Stimulated activated CD4-positive, alpha-beta T cell treated with anti-CD3 and anti-CD28 coated beads, Interleukin-2, amount 100 ng/mL, for 4 hours (primary cell): ENCODE data around the gene GGT1.
"Not testable (repeated sequence)": the region's sequence is repeated elsewhere in the genome, so short reads cannot be mapped to it uniquely, and the experiment has no call there.

Source experiments
- DNase-seq: peaks from one replicate; pipeline ENCODE4 v3.0.0-alpha.2; 2020; ENCODE audit warnings: low read depth

The GGT1 gene

DNA sequence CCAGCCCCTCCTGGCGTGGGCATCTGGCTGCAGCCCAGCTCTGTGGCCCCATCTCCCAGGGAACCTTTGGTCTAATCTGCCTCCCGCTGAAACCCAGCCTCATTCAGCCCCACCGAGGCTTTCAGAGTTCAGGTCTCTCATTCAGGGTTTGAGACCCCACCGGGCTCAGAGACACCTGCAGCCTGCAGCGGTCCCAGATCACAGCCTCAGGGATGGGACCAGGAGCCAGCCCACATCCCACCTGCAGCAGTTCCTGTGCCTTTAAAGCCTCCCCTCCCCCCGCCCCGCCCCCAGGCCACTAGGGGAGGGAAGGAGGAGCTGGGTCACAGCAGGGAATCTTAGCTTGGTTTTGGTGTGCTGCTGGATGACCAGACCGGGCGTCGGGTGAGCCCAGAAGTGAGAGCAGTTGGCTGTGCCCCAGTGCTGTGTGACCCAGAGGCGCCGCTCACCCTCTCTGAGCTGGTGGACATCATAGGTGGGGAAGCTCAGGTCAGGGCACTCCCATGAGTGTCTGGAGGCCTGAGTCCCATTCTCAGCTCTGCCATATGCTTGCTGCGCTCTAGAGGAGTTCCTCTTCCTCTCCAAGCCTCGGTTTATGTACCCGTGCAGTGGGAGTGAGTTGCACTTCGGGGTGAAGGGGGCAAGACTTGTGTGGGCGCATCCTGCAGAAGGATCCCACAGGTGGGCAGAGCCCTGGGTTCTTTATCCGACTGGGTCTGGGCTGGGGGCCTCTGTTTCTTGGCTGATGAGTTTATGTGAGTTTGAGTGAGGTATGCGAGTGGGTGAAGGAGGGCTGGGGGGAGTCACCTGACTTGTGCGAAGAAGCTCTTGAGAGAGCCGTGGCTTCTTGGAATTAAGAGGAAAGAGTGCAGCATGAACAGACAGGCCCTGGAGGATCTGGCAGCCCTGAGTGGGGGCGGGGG is at the start of gene GGT1:
GGT1 (plus strand) TSS at position 347 of the 923 bp plus-strand sequence. CDS start 7,889 bp downstream, outside the sequence.
- DNase-seq: not testable (repeated sequence)

DNA sequence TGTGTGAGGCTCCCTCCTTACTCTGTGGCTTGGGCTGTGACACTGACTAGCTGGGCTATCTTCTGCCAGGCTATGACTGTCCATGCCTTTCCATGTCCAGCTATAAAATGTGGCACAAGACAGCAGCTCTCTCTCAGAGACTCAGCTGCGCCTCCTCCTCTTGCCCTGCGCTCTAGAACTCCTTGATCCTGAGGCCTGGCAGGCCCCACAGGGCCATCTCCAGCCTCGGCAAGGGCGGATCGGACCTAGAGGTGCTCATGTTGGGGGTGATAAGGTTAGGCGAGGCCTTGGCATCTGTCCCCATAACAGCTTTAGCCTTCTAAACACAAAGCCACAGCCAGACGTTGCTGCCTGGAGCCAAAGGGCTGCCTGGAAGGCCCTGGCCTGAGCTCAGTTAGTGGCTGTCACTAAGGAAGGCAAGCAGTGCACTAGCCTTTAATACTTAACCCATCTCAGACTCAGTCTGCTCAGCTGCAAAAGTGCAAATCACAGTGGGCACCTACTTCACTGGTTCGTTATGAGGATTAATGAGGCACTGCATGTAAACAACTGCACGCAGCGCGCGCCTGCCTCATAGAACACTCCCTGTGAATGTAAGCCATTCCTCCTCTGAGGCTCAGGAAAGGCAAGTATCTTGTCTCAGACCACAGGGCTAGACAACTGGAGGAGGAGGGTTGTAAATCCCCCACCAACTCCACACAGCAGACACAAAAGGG is 49.2 kb upstream of the GGT1 start:
- no peak for DNase-seq

DNA sequence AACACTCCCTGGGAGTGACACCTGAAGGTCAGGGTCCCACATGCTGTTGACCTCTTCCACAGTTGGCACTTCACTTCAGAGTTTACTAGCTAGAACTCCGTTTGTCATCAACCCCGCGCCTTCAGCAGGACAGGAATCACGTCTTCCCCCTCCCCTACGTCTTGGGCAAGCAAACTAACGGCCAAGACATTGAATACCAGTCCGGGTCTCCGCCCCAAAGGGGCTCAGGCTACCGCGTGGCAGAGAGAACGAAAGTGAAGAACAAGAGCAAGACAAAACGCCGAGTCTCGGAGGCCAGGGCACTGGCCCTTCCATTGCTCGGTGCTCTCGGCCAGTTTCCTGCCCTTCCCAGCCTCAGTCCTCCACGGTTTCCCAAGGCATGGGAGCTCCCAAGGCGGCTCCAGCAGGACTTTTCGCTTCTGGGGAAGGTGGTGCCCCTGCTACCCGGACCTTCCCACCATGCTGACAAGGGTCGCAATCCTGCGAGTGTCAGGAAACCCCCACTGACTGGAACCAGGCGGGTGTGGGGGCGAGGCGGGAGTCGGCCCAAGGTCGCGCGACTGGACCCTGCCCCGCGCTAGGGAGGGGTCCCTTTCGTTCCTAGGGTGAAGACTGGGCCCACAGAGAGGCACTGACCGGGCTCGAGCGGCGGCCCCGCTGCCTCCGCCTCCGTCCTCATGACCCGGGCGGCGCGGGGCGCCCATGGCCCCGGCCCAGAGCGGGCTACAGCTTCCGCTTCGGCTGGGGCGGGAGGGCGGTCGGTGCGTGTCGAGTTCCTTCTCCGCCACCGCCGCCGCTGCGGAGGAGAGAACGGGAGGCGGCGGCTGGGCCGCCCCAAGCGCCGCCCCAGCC is 48.5 kb upstream of the GGT1 start, which contains the start of gene GUCD1:
GUCD1 (minus strand) TSS at position 826 of the 852 bp plus-strand sequence; CDS start at position 679, 147 bp downstream.
- peak; percentile 6 for DNase-seq

GRCh38 chr22:24555165-24556039 is 47.6 kb upstream of the GGT1 start, which contains the start of gene SNRPD3:
TSS of gene SNRPD3 (plus strand) at chr22:24555999. CDS start at chr22:24557675, 1,676 bp downstream.
- DNase-seq: peak; percentile 100

GRCh38 chr22:24559471-24559870 is 43.5 kb upstream of the GGT1 start:
- no peak for DNase-seq

DNA sequence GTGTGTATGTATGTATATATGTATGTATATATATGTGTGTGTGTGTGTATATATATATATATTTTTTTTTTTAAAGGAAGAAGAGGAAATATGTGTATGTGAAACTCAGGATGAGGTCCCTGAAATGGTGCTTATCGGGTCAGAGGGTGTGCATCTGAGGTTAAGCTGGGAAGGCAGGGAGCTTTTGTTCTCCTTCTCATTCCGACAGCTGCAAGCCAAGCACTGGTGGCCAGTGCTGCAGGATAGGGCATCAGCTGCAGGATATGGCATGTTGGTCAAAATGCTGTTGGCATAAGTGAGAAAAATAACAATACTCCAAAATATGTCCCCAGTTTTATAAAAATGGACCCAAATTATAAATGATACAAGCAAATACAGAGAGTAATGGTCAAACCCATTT is 39.7 kb upstream of the GGT1 start:
- no peak for DNase-seq

- DNase-seq: no peak
Measured at GRCh38 chr22:24564376-24565058, 38.5 kb upstream of the GGT1 start.

DNA sequence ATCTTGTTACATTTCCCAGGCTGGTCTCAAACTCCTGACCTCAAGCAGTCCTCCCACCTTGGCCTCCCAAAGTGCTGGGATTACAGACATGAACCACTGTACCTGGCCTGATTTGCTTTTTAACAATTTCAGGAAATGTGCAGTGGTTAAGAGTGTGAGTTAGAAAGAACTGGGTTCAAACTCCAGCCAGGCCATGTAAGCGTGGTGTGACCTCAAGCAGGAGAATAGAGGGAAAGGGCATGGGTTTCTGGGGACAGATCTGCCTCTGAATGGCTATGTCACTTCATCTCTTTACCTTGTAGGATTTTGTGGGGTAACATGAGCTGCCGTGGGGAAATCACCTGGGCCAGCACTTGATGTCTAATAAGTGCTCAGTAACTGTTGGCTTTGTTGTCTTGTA is 37.9 kb upstream of the GGT1 start:
- no peak for DNase-seq

- DNase-seq: no peak
Measured at GRCh38 chr22:24566899-24567511, 36.0 kb upstream of the GGT1 start.

DNA sequence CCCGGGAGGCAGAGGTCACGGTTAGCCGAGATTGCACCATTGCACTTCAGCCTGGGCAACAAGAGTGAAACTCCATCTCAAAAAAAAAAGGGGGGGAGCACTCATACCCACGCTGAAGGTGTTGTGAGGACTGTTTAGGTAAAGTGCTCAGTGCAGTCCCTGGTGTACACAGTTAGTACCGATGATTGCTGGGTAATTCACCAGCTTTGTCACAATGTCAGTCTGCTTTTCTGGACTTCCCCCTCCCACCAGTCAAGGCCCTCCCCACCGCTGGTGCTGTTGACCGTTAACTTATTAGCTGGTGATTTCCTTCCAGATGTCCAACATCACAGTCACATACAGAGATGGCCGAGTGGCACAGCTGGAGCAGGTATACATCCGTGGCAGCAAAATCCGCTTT is 35.3 kb upstream of the GGT1 start:
- no peak for DNase-seq

DNA sequence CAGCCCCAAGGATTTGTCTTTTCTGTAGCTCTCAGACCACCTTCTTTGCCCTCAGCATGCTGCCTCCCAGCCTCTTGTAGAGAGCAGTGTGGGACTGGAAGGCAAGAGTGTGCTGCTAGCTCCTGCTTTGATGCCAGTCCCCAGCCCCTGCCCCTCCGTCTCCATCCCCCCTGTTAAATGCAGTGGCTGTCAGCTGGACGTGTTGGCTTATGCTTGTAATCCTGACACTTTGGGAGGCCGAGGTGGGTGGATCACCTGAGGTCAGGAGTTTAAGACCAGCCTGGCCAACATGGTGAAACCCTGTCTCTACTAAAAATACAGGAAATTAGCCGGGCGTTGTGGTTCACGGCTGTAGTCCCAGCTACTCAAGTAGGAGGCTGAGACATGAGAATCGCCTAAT is 31.7 kb upstream of the GGT1 start:
- DNase-seq: no peak

DNA sequence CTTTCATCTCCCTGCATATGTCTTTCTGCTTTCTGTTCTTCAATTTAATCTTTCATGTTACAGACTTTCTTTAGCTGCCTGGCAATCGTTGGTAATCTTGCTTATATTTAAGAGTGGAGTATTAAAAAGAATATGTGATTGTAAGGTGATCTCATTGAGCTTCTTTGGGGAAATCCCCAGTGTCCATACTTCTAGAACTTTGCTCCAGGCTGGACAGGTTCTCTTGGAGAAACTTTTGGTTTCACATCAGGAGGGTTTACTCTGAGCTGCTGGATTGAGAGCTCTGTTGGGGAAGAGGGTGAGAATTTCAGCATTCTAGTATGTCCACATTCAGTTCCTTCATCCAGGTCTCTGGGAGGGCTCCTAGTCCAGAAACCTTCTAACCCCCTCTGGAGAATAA is 26.2 kb upstream of the GGT1 start:
- DNase-seq: no peak

- no peak for DNase-seq
Measured at GRCh38 chr22:24578355-24579257, 24.4 kb upstream of the GGT1 start.

- no peak for DNase-seq
Measured at GRCh38 chr22:24579258-24579601, 23.8 kb upstream of the GGT1 start.

GRCh38 chr22:24580276-24580675 is 22.7 kb upstream of the GGT1 start:
- DNase-seq: no peak

GRCh38 chr22:24582056-24582814 is 20.8 kb upstream of the GGT1 start:
- DNase-seq: no peak

DNA sequence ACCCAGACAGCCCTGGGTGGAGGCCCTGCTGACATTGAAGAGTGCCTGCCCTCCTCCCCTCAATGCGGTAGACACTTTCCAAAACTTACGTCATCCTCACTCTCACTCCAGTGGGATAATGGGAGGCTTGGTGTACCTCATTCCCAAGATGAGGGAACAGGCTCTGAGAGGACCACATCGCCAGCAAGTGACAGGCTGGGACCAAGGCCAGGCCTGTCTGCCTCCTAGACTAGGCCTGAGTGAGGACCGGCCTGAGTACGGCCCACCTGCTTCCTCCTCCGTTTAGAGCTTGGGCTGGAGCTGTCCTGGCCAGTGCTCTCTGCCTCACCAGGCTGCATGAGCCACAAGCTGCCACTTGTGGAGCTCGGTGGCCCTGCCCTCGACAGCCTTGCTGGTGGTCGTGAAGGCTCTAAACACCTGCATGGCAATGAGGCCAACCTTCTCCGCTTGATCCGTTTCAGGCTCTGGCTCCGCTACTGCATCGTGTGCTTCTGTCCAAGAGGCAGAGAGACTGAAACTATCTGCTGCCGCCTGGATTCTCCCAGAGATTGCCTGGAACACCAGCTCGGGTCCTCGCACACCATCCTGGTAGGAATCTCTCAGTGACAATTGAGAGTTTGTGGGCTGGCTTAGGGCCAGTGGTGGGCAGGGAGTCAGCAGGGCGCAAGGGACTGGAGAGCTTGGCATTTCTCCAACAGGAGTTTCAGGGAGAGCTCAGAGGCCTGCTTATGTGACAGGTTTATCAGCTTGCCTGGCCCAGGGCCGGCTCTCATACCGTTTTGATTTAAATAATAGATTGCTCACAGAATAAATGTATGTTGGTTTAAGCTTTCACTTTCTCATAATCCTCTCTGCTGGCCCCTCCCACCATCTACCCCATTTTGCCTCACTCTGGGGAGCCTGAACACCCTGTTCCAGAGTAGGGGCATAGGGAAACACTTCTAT is 19.5 kb upstream of the GGT1 start:
- no peak for DNase-seq
